DMS 273 (cell line): Measurements from ENCODE around the gene MED28.
A peak's percentile ranks its signal among the peaks of the same experiment; 100 is the strongest.
"Not testable (repeated sequence)": the region's sequence is repeated elsewhere in the genome, so short reads cannot be mapped to it uniquely, and the experiment has no call there.

ENCODE experiments used
- DNase-seq: peaks from one replicate; lab custom pipeline; 2025; ENCODE audit not compliant: unreplicated experiment; lab: John Stamatoyannopoulos, UW

Gene MED28

DNA sequence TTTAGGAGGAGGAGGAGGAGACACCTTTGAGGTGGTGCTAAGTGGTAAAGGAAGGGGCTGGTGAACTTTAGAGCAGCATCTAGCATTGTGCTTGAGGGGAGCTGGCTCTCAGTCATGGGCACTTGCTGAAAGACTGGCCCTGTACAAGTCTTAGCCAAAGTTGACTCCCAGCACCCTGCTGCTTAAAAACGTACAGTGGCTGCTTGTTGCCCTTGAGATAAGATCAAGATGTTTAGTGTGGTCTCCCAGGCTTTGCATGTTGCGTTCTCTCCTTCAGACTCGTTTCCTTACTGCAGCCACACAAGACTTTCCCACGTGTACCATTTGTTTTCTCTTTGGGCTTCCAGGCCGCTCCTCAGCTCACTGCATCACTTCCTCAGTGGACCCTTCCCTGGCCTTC, 1.8 kb downstream of the MED28 start:
- DNase-seq, result no peak

DNA sequence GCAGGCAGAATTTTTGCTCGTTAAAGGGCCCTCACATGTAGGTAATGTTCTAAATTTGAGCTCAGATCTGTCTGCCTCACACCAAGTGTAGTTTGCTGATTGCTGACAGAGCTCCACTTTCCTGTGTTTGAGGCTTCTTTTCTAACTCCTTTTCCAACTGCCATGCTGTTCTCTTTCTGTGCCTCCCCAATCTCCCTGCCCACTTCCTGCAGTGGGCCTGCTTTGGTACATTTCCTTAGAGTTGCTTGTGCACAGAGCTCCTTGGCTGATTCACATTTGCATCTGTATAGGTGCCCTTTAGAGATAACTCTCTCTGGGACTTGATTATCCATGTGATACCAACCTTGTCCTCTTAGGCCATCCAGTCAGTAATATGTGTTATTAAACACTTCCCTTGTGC, 4.5 kb downstream of the MED28 start:
- no peak for DNase-seq

DNA sequence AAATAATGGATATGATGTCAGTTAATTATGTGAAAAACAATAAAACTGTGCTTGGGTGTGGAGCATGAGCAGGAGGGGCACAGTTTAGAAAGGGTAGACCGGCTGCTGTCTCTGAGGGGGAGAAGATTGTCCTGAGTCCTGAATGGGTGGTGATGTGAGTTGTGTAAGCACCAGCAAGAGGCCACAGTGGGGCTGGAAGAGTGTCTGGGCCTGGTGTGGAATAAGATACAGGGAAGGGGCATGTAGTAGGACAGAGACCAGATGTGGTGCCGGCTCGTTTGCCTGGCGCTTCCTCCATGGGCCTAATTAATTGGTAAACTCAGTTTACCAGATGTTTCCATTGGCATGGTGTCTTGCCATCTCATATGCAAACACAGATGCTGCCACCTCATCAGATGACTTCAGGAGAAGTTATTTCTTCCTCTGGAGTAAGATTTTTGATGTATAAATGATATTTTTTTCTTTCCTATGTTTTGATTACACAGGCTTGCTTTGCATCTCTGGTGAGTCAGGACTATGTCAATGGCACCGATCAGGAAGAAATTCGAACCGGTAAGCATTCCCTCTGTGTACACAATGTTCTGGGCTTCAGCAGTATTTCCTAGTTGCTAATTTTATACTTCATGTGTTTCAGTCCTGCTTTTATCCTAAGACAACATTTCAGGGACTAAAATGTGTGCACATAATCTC, 5.1 kb downstream of the MED28 start:
- DNase-seq, result no peak

DNA sequence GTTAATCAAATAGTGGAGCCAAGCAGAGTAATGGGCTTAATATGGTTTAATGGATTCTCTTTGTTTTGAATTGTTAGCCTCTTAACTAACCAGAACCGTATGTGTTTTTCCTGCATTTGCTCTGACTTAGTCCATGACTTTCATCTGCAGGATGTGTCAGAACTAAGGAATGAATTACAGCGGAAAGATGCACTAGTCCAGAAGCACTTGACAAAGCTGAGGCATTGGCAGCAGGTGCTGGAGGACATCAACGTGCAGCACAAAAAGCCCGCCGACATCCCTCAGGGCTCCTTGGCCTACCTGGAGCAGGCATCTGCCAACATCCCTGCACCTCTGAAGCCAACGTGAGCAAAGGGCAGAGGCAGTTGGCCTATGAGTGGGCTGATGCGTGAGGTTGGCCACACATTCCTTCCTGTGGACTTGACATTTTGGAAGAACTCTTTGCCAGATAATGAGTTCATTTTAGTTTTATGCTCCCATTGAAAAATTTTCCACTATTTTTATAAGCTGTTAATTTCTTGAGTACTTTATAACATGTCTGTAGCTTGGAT, 9.1 kb downstream of the MED28 start:
- DNase-seq, result no peak

DNA sequence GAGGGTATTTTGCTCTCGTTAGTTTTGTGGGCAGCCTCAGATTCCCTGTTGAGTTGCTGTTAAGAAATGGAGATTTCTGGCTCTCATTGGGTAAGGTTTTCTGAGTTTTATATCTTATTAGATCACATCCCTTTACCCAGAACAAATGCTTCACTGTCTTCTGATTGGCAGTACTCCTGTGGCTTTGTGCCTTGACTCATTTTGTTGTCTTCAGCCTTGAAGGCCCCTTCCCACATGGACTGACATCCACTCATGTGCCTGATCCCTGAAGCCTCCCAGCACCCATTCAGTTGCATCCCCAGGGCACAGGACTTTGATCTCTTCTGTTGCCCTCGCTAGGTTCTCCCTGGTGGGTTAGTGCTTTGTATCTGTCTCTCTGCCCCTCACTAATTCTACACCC, 10.4 kb downstream of the MED28 start:
- DNase-seq, result no peak

DNA sequence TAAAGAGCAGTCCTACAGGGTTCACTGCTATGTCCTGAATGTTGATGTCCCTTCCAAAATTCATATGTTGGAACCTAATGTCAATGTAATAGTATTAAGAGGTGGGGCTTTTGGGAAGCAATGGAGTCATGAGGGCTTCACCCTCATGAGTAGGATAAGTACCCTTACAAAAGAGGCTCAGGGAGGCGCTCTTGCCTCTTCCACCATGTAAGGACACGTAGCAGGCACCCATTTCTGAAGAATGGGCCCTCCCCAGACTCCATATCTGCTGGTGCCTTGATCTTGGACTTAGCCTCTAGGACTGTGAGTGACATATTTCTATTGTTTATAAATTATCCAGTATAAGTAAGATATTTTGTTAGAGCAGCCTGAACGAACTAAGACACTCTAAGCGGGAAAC, 15.8 kb downstream of the MED28 start:
- DNase-seq, result no peak

DNA sequence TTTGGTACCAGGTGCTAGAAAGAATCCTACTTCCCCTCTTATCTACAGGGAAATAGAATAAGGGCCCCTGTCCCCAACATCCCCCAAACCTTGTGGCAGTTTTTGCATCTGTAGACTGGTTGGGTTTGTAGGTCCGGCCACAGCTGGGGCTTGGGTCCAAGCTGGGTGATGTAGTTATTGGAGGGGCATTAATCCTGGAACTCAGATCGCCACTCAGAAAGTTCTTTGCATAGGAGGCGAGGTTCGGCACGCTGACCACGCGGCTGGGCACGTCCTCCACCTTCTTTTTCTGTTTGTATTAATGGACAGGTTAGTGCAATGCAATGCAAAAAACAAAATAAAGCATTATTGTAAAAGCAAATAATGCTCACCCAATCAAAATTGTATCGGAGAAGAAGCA, 19.2 kb downstream of the MED28 start:
- DNase-seq, result no peak

DNA sequence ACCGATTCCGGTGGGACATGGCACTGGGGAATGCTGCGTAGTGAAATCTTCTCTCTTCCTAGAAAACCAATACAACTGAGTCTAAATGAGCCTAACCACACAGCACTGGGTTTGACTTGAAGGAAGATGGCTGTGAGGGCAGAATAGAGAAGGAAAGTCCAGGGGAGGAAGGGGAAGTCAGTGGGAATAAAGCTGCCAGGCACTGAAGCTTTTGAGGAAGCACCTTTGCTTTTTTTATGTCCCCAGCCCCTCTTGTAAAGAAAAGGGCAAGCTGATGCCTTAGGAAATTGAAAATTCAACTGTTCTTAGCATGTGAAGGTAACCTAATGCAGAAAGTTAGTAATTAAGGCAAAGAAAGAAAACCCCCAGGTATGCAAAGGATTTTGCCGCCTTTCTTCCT, 20.6 kb downstream of the MED28 start:
- no peak for DNase-seq

DNA sequence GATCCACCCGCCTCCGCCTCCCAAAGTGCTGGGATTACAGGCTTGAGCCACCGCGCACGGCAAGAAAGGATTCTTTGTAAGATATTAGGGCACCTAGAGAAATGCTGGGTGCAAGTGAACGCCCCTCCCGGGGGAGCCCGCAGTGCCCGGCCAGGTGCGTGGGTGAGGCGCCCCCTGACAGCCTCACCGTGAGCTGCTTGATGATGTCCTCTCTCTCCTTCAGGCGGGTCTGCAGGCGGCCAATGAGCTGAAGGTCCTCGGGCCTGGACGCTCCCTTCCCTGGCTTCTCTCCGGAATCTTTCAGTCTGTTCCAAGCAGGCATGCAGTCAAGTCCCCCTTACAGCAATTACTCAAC, 21.9 kb downstream of the MED28 start:
- no peak for DNase-seq

DNA sequence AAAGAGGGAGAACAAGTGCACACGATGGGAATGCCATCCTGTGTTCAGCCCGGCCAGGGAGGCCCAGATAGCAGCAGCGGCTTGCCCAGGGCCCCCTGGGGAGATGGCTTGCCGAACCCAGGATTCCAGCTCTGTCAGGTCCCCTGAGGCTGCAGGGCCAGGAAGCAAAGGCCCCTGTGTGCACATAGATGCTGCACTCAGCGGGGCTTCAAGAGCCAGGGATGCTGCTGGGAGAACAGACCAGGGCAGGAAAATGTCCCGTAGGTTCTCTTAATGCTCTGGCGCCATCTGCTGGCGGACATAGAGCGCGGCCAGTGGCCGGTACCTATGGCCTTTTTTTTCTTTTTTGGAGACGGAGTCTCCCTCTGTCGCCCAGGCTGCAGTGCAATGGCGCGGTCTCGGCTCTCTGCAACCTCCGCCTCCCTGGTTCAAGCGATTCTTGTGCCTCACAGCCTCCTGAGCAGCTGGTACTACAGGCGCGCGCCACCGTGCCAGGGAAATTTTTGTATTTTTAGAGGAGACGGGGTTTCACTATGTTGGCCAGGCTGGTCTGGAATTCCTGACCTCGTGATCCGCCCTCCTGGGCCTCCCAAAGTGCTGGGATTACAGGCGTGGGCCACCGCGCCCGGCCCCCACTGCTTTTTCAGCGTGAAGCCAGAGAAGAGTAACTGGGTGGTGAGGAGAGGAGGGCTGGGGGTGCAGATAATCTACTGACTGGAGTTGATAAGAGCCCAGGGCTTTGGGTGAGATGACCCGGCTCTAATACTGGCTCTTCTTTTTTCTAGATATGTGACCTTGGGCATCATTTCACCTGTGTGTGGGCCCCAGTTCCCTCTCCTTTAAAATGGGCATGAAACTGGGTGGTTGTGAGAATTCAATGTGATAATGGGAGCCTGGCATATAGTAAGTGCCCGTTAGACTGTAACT, 22.5 kb downstream of the MED28 start:
- peak; percentile 84 for DNase-seq

DNA sequence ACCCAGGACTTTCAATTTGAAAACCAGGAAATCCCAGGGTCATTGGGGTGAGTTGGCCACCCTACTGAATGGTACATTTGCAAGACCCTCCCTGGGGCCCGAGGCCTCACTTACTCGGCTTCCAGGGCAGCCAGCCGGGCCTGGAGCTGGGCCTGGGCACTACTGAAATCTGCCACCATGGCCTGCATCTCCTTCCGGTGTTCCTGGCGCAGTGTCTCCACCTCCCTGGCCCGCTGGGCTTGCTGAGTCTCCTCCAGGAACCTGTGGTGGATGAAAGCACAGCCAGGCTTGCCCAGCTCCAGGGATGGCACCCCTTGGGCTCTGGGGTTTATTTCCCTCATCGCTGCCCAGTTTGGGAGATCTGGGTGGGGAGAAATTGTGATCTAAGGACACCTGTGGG, 24.7 kb downstream of the MED28 start:
- no peak for DNase-seq

DNA sequence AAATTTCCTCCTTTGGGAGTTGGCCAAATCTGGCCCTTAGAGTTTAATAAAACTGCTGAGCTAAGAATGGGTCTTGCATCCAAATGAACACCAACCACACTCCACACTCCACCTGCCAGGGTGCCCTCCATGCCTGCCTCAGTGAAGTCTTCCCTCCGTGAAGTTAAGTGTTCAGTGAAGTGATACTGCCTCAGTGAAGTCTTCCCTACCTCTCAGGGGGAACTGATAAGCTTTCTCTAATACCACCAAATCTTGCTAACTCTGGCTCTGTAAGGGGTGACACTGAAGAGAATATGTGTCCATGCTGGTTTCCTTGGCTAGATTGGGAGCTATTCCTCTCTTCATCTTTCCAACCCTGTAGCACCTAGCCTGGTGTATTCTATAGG, 27.9 kb downstream of the MED28 start:
- DNase-seq, result no peak

DNA sequence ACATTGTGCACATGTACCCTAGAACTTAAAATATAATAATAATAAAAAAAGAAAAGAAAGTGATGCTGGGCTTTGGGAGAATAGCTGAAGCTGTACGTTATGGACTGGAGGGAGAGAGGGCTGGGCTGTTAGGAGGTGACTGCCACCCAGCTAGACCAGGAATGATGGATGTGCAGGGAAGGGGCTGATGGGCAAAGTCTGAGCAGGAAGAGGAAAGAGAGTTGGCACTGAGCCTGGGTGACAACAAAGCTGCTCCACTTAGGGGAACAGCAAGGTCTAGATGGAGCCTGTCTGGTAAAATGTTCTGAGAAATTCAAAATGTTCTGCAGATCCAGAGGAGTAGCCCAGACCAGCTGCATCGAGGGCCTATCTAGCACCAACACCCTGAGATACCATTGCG, 32.3 kb downstream of the MED28 start:
- DNase-seq, result no peak

DNA sequence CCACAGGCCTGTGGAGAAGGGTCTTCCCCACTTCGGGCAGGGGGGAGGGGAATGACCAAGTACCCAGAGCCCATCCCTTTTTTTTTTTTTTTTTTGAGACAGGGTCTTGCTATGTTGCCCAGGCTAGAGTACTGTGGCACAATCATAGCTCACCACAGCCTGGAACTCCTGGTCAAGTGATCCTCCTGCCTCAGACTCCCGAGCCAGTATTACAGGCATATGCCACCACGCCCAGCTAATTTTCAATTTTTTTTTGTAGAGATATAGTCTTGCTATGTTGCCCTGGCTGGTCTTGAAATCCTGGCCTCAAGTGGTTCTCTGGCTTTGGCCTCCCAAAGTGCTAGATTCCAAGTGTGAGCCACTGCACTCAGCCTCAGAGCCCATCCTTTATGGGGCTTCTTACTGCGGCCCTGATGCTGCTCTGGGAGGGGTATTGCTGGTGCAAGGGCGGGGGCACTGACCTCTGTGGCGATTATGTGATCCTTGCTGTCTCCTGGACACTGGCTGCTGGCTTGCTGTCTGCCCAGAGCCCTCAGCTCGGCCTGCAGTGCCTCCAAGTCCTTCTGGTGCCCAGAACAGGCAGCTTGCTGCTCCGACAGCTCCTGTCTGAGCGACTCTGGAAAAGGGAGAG, 32.9 kb downstream of the MED28 start:
- DNase-seq, result no peak

DNA sequence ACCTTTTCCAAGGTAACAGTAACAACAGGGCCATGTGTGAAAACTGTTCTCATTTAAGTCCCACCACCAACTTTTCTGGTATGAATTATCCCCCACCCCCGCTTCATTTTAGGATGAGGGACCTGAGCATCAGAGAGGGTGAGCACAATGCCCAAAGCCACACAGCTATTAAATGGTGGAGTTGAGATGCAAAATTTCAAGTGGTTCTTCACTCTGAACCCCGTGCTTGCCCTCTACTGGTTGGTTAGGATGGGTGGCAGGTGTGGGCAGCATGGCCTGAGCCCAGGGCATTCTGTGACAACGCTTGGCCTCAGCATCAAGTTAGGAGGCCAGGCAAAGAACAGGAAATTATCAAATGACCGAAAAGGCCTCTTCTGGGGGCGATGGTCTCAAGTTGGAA, 33.5 kb downstream of the MED28 start:
- DNase-seq, result peak; percentile 16

DNA sequence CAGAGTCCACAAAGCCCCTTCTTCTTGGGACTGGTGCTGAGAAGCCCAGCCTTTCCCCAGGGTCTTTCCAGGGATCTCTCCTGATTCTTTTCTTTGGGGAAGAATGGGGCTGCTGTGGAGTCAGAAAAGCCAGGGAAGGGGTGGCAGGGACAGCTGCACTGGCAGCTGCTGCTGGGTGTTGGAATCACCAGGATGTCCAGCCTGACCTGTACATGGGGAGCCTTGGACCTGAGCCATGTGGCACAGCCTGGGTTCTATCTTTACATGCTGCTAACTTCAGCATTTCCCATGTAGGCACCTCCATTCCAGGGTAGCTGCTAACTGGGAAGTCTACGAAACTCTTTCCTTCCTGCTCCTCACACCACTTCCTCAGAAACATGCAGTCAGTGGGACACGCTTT, 36.0 kb downstream of the MED28 start:
- DNase-seq, result no peak

DNA sequence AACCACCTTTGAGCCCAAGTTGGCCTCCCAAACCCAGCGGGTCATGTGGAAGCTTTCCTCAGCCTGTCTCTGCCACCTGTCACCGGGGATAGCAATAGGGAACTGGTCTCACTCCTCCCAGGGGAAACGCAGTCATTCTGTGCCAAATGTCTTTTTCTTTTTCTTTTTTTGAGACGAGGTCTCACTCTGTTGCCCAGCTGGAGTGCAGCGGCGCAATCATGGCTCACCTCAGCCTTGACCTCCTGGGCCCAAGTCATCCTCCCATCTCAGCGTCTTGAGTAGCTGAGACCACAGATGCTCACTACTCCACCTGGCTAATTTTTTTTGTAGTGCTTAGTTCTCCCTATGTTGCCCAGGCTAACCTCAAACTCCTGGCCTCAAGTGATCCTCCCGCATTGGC, 40.3 kb downstream of the MED28 start:
- DNase-seq, result no peak

DNA sequence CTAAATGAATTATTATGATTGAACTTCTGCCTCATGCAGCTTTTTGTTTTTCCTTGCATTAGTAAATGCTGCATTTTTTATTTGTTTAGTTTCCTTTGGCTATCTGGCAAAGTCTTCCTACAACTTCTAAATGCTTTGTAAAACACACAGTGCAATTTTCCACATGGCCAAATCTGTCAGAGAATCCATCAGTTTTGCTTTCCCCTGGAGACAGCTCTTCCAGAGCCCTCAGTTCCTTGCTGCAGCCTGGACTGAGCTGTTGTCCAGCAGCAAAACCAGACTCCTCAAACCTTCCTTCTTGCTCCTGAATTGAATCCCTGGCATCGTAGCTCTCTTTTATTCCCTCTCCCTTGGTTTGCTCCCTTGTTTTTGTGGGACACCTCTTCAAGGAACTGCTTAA, 42.6 kb downstream of the MED28 start:
- no peak for DNase-seq

DNA sequence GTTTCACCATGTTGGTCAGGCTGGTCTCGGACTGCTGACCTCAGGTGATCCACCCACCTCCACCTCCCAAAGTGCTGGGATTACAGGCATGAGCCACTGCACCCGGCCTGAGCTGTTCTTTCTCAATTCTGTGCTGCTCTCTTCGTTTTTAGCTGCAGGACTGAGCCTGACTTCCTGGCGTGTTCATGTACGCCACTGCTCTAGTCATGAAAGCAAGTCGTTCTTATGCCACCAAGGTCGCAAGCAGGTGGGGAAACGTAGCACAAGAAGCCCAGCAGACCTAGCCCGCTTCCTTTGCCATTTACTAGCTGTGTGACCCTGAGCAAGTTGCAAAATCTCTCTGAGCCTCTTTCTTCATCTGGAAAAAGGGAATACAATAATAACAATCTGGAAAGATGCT, 43.4 kb downstream of the MED28 start:
- DNase-seq, result no peak

DNA sequence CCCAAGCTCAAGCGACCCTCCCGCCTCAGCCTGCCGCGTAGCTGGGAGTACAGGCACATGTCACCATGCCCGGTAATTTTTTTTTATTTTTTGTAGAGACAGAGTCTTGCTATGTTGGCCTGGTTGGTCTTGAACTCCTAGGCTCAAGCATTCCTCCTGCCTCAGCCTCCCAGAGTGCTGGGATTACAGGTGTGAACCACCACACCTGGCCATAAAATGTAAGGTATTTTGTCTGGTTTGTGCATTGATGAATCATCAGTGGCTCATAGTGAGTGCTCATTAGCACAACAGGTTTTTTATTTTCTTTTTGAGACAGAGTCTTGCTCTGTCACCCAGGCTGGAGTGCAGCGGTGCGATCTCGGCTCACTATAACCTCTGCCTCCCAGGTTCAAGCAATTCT, 44.8 kb downstream of the MED28 start:
- not testable (repeated sequence) for DNase-seq

DNA sequence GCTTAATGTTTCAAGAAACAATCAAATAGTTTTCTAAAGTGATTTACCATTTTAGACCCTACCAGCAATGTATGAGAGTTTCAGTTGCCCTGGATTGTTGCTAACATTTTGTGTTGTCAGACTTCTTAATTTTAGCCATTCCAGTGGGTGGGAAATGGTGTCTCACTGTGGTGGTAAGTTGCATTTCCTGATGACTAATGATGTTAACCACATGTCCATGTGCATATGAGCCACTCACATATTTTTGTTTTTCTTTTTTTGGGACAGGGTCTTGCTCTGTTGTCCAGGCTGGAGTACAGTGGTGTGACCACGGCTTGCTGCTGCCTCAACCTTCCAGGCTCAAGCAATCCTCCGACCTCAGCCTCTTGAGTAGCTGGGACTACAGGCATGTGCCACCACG, 48.3 kb downstream of the MED28 start:
- no peak for DNase-seq

DNA sequence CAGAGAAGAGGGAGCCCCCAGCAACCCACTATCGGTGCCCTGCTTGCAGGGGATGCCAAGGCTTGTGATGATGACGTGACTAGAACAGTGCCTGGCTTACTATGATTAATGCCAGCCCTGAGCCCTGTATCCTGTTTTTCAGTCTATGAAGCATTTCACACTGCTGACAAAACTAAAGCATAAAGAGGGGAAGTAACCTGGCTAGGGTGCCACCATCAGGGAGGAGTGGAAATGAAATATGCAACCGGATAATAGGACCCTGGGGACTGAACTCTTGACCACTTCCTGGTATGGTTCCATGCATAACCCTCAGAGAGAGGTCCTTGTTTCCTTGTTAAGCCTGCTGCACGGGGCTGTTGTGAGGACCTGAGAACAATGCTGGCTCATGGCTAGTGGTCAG, 50.3 kb downstream of the MED28 start:
- no peak for DNase-seq
